Measurements from ENCODE around the gene MRPS24. TPM values are rescaled to one million over a fixed set of nuclear protein-coding genes. Genes with fewer than 3 reads are reported as not detected.
"Not testable (repeated sequence)": the region's sequence is repeated elsewhere in the genome, so short reads cannot be mapped to it uniquely, and the experiment has no call there.

MRPS24 gene
- total RNA-seq, 2 donors from 2014 or later = 82.7 to 100 TPM

DNA sequence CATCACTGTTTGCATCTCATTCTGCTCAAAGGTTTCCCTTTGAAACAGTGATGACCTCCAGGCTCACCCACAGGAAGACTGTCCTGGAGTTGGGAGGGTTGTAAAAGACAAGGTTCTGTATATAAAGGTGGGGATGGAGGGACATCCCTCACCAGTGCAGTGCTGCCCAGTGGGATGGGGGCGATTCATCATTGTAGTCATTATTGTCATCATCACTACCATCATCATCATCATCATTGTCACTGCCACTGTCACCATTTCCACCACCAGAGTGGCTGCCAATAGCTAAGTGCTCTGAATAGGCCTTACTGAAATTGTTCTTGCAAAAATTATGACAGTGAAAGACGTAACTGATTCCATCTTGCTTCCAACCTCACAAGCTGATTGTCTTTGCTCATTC, 24.7 kb downstream of the MRPS24 start:
- H3K4me3 Mint-ChIP-seq = no peak overlapping the region
- no peaks in the 10 kb centered on the region for H3K9me3 Mint-ChIP-seq
- no peaks in the 10 kb centered on the region for H3K27me3 Mint-ChIP-seq (ENCODE audit: low read depth)
- H3K36me3 Mint-ChIP-seq (ENCODE audit: insufficient read depth in 2 of 2) = no peaks in the 10 kb centered on the region
- H3K4me1 Mint-ChIP-seq (ENCODE audit: low read depth) = no peaks in the 10 kb centered on the region
- DNase-seq (no peak), ATAC-seq (replicated peaks in 1 of 2) (peak; percentile 15 to 64)
- H3K27ac Mint-ChIP-seq = no peak overlapping the region

DNA sequence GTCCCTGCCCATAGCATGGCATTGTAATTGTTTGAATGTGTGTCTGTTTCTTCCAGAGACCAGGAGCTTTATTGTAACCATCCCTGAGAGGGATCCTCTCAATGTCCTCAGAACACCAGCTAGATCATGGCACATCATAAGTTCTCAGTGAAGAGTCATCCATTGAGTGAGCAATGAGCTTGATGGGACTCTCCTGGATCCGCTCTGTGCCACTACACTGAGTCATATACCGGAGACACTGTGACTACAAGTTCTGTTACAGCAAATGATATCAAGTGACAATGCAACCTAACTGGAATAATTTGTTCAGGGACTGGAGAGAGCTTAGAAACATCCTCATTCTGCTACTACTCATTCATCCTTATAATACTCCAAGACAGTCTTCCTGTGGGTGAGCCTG, 25.1 kb downstream of the MRPS24 start:
- peak; percentile 47 to 90 for ATAC-seq (replicated peaks in 1 of 2)
- Mint-ChIP-seq H3K4me1 (ENCODE audit: low read depth) (no peaks in the 10 kb centered on the region), H3K27ac (no peak overlapping the region), H3K4me3 (no peak overlapping the region), H3K9me3 (no peaks in the 10 kb centered on the region), H3K27me3 (ENCODE audit: low read depth) (no peaks in the 10 kb centered on the region), H3K36me3 (ENCODE audit: insufficient read depth in 2 of 2) (no peaks in the 10 kb centered on the region)
- no peak for DNase-seq

DNA sequence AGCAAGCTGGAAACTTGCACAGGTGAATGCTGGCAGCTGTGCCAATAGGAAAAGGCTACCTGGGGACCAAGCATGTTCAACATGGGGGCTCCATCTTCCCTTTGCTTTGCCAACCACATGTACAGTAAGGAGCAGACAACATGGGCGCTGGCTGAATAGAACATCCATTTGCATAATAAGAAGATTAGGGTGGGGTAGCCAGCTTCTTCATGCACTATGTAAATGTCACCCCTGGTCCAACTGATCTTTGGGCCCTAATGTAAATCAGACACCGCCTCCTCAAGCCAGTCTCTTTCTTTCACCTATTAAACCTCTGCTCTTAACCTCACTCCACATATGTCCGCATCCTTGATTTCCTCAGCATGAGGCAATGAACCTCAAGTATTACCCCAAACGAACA, 26.0 kb downstream of the MRPS24 start:
- no peaks in the 10 kb centered on the region for H3K36me3 Mint-ChIP-seq (ENCODE audit: insufficient read depth in 2 of 2)

DNA sequence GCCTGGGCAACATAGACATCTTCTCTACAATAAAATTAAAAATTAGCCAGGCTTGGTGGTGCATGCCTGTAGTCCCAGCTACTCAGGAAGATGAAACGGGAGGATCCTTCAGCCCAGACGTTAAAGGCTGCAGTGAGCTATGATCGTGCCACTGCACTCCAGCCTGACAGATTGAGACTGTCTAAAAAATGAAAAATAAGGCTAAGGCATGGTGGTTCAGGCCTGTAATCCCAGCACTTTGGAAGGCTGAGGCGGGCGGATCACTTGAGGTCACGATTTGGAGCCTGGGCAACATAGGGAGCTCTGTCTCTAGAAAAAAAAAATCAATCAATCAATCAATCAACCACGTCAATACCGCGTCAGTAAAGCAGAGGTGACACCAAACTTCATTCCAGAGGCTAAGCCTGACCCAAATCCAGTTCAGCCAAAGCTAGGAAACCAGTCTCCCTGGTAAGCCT, 31.1 kb downstream of the MRPS24 start:
- ATAC-seq (replicated peaks in 1 of 2) (no peak), DNase-seq (no peak)
- Mint-ChIP-seq H3K27ac (no peak overlapping the region), H3K27me3 (ENCODE audit: low read depth) (no peaks in the 10 kb centered on the region), H3K9me3 (peaks cover 0 to 1% of the 10 kb centered on the region in 2 donors), H3K36me3 (ENCODE audit: insufficient read depth in 2 of 2) (peaks cover 2 to 3% of the 10 kb centered on the region in 2 donors), H3K4me3 (peak overlapping the region in 1 of 2 donors; percentile 72), H3K4me1 (ENCODE audit: low read depth) (peaks cover 15% of the 10 kb centered on the region)

More for the DNA sequence above, 26.0 kb downstream of the MRPS24 start:
- Mint-ChIP-seq H3K9me3 (no peaks in the 10 kb centered on the region), H3K27me3 (ENCODE audit: low read depth) (no peaks in the 10 kb centered on the region), H3K4me1 (ENCODE audit: low read depth) (no peaks in the 10 kb centered on the region), H3K27ac (no peak overlapping the region), H3K4me3 (no peak overlapping the region)
- DNase-seq (no peak), ATAC-seq (replicated peaks in 1 of 2) (no peak)

DNA sequence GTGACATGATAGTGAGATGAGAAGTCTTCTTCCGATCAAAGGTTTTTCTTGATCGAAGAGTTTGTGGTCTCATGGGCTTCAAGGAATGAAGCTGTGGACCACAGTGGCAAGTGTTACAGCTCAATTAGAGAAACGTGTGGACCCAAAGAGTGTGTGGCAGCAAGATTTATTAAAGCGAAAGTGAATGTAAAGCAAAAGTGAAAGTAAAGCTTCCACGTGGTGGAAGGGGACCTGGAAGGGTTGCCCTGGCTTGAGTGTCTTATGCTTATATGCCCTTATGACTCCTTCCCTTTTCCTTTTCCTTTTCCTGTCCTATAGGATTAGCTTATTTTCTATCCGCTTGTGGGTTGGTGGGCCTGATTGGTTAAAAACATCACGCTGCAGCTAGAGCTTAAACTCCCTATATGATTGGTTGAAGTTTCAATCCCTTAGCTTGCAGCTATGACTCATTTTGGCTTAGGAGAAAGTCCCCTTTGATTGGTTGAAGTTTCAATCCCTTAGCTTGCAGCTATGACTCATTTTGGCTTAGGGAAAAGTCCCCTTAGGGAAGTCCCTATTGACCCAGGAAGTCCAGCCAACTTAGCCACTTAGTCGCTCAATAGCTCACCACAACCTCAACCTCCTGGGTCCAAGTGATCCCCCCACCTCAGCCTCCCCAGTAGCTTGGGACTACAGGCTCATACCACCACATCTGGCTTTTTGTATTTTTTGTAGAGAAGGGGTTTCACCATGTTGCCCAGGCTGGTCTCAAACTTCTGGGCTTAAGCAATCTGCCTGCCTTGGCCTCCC, 34.7 kb downstream of the MRPS24 start:
- peak overlapping the region; percentile 75 to 88 for H3K4me3 Mint-ChIP-seq
- H3K27ac Mint-ChIP-seq = peak overlapping the region; percentile 79
- ATAC-seq (replicated peaks in 1 of 2) (peak; percentile 49 to 75), DNase-seq (peak; percentile 25 to 57)
- H3K9me3 Mint-ChIP-seq = peaks cover 2 to 4% of the 10 kb centered on the region in 2 donors
- peaks cover under 1% of the 10 kb centered on the region for H3K27me3 Mint-ChIP-seq (ENCODE audit: low read depth)
- peaks cover 26% of the 10 kb centered on the region for H3K4me1 Mint-ChIP-seq (ENCODE audit: low read depth)
- H3K36me3 Mint-ChIP-seq (ENCODE audit: insufficient read depth in 2 of 2) = peaks cover 9 to 15% of the 10 kb centered on the region in 2 donors

- not testable (repeated sequence) for H3K4me3 Mint-ChIP-seq; DNase-seq; H3K9me3 Mint-ChIP-seq; H3K27ac Mint-ChIP-seq; ATAC-seq (replicated peaks in 1 of 2)
- Mint-ChIP-seq H3K27me3 (ENCODE audit: low read depth) (peaks cover 24% of the 10 kb centered on the region), H3K4me1 (ENCODE audit: low read depth) (peaks cover 26% of the 10 kb centered on the region), H3K36me3 (ENCODE audit: insufficient read depth in 2 of 2) (peaks cover 9 to 15% of the 10 kb centered on the region in 2 donors)
Observed at GRCh38 chr7:43830917-43831316, 38.4 kb downstream of the MRPS24 start.

- Mint-ChIP-seq H3K36me3 (ENCODE audit: insufficient read depth in 2 of 2) (no peaks in the 10 kb centered on the region), H3K27me3 (ENCODE audit: low read depth) (peaks cover 53% of the 10 kb centered on the region), H3K4me3 (no peak overlapping the region), H3K27ac (no peak overlapping the region), H3K9me3 (no peaks in the 10 kb centered on the region), H3K4me1 (ENCODE audit: low read depth) (no peaks in the 10 kb centered on the region)
- no peak for DNase-seq
- ATAC-seq (replicated peaks in 1 of 2) = no peak
Observed at GRCh38 chr7:43825391-43825808, 43.9 kb downstream of the MRPS24 start.

- peak in 1 of 2 donors; percentile 42 for ATAC-seq (replicated peaks in 1 of 2)
- H3K4me3 Mint-ChIP-seq = no peak overlapping the region
- no peak overlapping the region for H3K27ac Mint-ChIP-seq
- H3K27me3 Mint-ChIP-seq (ENCODE audit: low read depth) = peaks cover 58% of the 10 kb centered on the region
- no peaks in the 10 kb centered on the region for H3K4me1 Mint-ChIP-seq (ENCODE audit: low read depth)
- H3K36me3 Mint-ChIP-seq (ENCODE audit: insufficient read depth in 2 of 2) = no peaks in the 10 kb centered on the region
- no peak for DNase-seq
- no peaks in the 10 kb centered on the region for H3K9me3 Mint-ChIP-seq
Observed at GRCh38 chr7:43824963-43825362, 44.4 kb downstream of the MRPS24 start.

DNA sequence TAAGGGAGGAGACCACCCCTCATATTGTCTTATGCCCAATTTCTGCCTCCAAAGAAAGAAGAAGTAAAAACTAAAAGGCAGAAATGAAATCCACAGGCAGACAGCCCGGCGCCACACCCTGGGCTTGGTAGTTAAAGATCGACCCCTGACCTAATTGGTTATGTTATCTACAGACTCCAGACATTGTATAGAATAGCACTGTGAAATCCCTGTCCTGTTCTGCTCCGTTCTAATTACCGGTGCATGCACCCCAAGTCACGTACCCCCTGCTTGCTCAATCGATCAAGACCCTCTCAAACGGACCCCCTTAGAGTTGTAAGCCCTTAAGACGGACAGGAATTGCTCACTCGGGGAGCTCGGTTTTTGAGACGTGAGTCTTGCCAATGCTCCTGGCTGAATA, 44.8 kb downstream of the MRPS24 start:
- not testable (repeated sequence) for H3K27ac Mint-ChIP-seq; DNase-seq; ATAC-seq (replicated peaks in 1 of 2); H3K4me3 Mint-ChIP-seq; H3K36me3 Mint-ChIP-seq (ENCODE audit: insufficient read depth in 2 of 2); H3K4me1 Mint-ChIP-seq (ENCODE audit: low read depth); H3K9me3 Mint-ChIP-seq
- H3K27me3 Mint-ChIP-seq (ENCODE audit: low read depth) = peaks cover 61% of the 10 kb centered on the region

DNA sequence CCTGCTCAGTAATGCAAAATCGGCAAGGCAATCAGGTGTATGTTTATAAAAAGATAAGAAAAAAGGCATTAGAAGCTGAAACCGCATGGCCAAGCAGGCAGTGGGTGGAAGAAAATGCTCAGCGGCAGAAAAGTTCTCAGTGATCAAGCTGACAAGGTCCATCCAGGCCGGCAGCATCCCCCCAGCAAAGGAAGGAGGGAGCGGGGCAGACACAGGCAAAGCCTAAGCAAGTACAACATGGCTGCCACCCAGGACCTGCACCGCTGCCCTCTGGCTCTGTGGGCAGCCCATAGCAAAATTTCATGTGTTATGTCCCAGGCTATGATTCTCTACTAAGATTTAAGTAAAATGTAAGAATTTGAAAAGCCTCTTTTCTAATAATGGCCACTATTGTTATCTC, 45.4 kb downstream of the MRPS24 start:
- ATAC-seq (replicated peaks in 1 of 2) (no peak), DNase-seq (no peak)
- Mint-ChIP-seq H3K27ac (no peak overlapping the region), H3K9me3 (no peaks in the 10 kb centered on the region), H3K4me1 (ENCODE audit: low read depth) (no peaks in the 10 kb centered on the region), H3K4me3 (no peak overlapping the region), H3K27me3 (ENCODE audit: low read depth) (peaks cover 59% of the 10 kb centered on the region), H3K36me3 (ENCODE audit: insufficient read depth in 2 of 2) (no peaks in the 10 kb centered on the region)

GRCh38 chr7:43823425-43823824, 45.9 kb downstream of the MRPS24 start:
- DNase-seq; ATAC-seq (replicated peaks in 1 of 2); H3K27ac Mint-ChIP-seq; H3K36me3 Mint-ChIP-seq (ENCODE audit: insufficient read depth in 2 of 2); H3K9me3 Mint-ChIP-seq; H3K4me3 Mint-ChIP-seq; H3K4me1 Mint-ChIP-seq (ENCODE audit: low read depth): not testable (repeated sequence)
- peaks cover 54% of the 10 kb centered on the region for H3K27me3 Mint-ChIP-seq (ENCODE audit: low read depth)

Measured in activated T-cell treated with anti-CD3 and anti-CD28 coated beads, Interleukin-2, amount 50 U/mL, for 72 hours (primary cell).